GM12878 (cell line): ENCODE results near the gene KIF6. TPM values are rescaled to one million over a fixed set of nuclear protein-coding genes. Genes with fewer than 3 reads are reported as not detected.
"Not testable (repeated sequence)": the region's sequence is repeated elsewhere in the genome, so short reads cannot be mapped to it uniquely, and the experiment has no call there.

Experiments
- ATAC-seq: fragments of 200-7000 bp; cut with Tn5 transposase; 3 replicates; pipeline ENCODE4 v1.9.1; 2020; ENCODE audit warnings: mild to moderate bottlenecking, moderate library complexity
- BruUV-seq: library from RNA; stranded (reverse); fragments of 400-500 nt; replicated peaks from 2 replicates; lab custom pipeline; 2021; lab: Mats Ljungman, UMichigan
- CTCF ChIA-PET: fragments of 300-600 bp; sonication (Branson Sonifier 250); formaldehyde crosslinking; extraction: SDS; loops from one replicate; lab custom pipeline; 2021; ENCODE audit warnings: inconsistent platforms; lab: Yijun Ruan, JAX
- POLR2A ChIA-PET: fragments of 350-600 bp; formaldehyde crosslinking; extraction: SDS; loops from one replicate; lab custom pipeline; 2021; ENCODE audit warnings: inconsistent platforms; lab: Charles Lee
- RAD21 ChIA-PET: fragments of 300-600 bp; sonication (Branson Sonifier 250); formaldehyde crosslinking; loops from one replicate; lab custom pipeline; 2023; ENCODE audit warnings: antibody characterized with exemption; ENCODE audit not compliant: unreplicated experiment; lab: Charles Lee
- SMC1A ChIA-PET: fragments of 300-600 bp; sonication (Branson Sonifier 250); formaldehyde crosslinking; loops from one replicate; lab custom pipeline; 2023; ENCODE audit not compliant: unreplicated experiment, uncharacterized antibody; lab: Charles Lee
- DNase-seq: peaks from one replicate; pipeline ENCODE4 v3.0.0-alpha.2; 2011; ENCODE audit warnings: low read depth, low spot score
- FAIRE-seq: peaks from 3 replicates; lab custom pipeline; 2011; peaks lifted over from hg19 to GRCh38; lab: Jason Lieb, UNC
- H2AFZ ChIP-seq: 2 replicates; pipeline ENCODE4 v1.6.0; 2011; ENCODE audit warnings: low read depth, low read length, control low read depth; ENCODE audit not compliant: control insufficient read depth
- H3K27ac ChIP-seq: 2 replicates; pipeline ENCODE4 v1.5.1; 2011; ENCODE audit warnings: control low read depth; ENCODE audit not compliant: control insufficient read depth, insufficient read depth
- H3K27me3 ChIP-seq, 2 experiments: replicated peaks in 1 of 2; 2 replicates each; pipeline versions ENCODE4 v1.6.0 to v1.6.1; 2011; ENCODE audit warnings: low read length in 1 of 2; ENCODE audit not compliant: control insufficient read depth in 2 of 2, insufficient read depth in 2 of 2
- H3K36me3 ChIP-seq, 2 experiments: 2 replicates each; pipeline ENCODE4 v1.5.1; 2011; ENCODE audit warnings: low read length in 1 of 2; ENCODE audit not compliant: control insufficient read depth in 2 of 2, insufficient read depth in 2 of 2
- H3K4me1 ChIP-seq: 2 replicates; pipeline ENCODE4 v1.6.1; 2011; ENCODE audit warnings: mild to moderate bottlenecking, low read length, moderate library complexity, mixed read lengths; ENCODE audit not compliant: control insufficient read depth, insufficient read depth
- H3K4me2 ChIP-seq: 2 replicates; pipeline ENCODE4 v1.6.0; 2011; ENCODE audit warnings: control low read depth; ENCODE audit not compliant: control insufficient read depth, insufficient read depth
- H3K4me3 ChIP-seq: fragments of 200-600 bp; sonication (generic); 2 replicates; pipeline ENCODE4 v1.5.1; 2016
- H3K79me2 ChIP-seq: 2 replicates; pipeline ENCODE4 v1.6.0; 2011; ENCODE audit warnings: low read length; ENCODE audit not compliant: control insufficient read depth, insufficient read depth
- H3K9ac ChIP-seq: 2 replicates; pipeline ENCODE4 v1.8.0; 2011; ENCODE audit warnings: low read length, control low read depth, mixed read lengths; ENCODE audit not compliant: control insufficient read depth, insufficient read depth
- H3K9me3 ChIP-seq: replicated peaks from 3 replicates; pipeline ENCODE4 v1.5.1; 2011; ENCODE audit warnings: mild to moderate bottlenecking, low read length; ENCODE audit not compliant: control insufficient read depth, insufficient read depth
- H4K20me1 ChIP-seq: 2 replicates; pipeline ENCODE4 v1.6.0; 2011; ENCODE audit not compliant: control insufficient read depth, insufficient read depth
- BCL3 ChIP-seq: IDR thresholded peaks from 2 replicates; pipeline ENCODE4 v1.6.1; 2011; ENCODE audit warnings: borderline replicate concordance, low read depth, mild to moderate bottlenecking, moderate library complexity, low read length; ENCODE audit not compliant: insufficient read depth, poor library complexity, severe bottlenecking
- CHD4 ChIP-seq: fragments of 200-600 bp; sonication (generic); IDR thresholded peaks from 2 replicates; pipeline ENCODE4 v1.6.1; 2016; ENCODE audit warnings: mild to moderate bottlenecking
- EP300 ChIP-seq, 2 experiments: fragments of 150-350 bp in 1 of 2; IDR thresholded peaks; 2 replicates each; pipeline ENCODE4 v1.6.1; 2011 to 2012; ENCODE audit warnings: low read depth in 2 of 2, low read length in 2 of 2, borderline replicate concordance in 1 of 2, improper control_type of control experiment in 1 of 2, inconsistent platforms in 1 of 2; ENCODE audit not compliant: control insufficient read depth in 1 of 2
- KDM1A ChIP-seq: fragments of 200-600 bp; sonication (generic); IDR thresholded peaks from 2 replicates; pipeline ENCODE4 v1.6.1; 2016; ENCODE audit warnings: borderline replicate concordance
- KLF5 ChIP-seq: fragments of 450-650 bp; IDR thresholded peaks from 2 replicates; pipeline ENCODE4 v1.6.1; 2014; ENCODE audit warnings: mild to moderate bottlenecking; ENCODE audit not compliant: partially characterized antibody
- MTA2 ChIP-seq: fragments of 450-650 bp; IDR thresholded peaks from 2 replicates; pipeline ENCODE4 v1.6.1; 2016; ENCODE audit warnings: low read depth, mild to moderate bottlenecking, moderate library complexity
- PAX8 ChIP-seq: fragments of 450-650 bp; IDR thresholded peaks from 2 replicates; pipeline ENCODE4 v1.6.1; 2017; ENCODE audit warnings: mild to moderate bottlenecking, moderate library complexity
- RB1 ChIP-seq: fragments of 450-650 bp; formaldehyde crosslinking; IDR thresholded peaks from 2 replicates; pipeline ENCODE4 v1.6.1; 2017; ENCODE audit warnings: mild to moderate bottlenecking, borderline replicate concordance
- SMC3 ChIP-seq: IDR thresholded peaks from 2 replicates; pipeline ENCODE4 v1.6.1; 2011; ENCODE audit warnings: low read length, improper control_type of control experiment, borderline replicate concordance
- WGBS: methylation state at CpG from one replicate; pipeline ENCODE4 v1.1.6; 2016; ENCODE audit warnings: low lambda C conversion rate; ENCODE audit not compliant: insufficient replicate concordance, insufficient coverage; ENCODE audit errors: missing lambda C conversion rate; 5-methylcytosine and 5-hydroxymethylcytosine counted together
- in situ Hi-C: fragments of 300-500 bp; cut with MboI; formaldehyde crosslinking; loops from 9 replicates; pipeline ENCODE4 v1.14.3; 2018; ENCODE audit warnings: mixed read lengths
- intact Hi-C: fragments of 100-400 bp; cut with micrococcal nuclease; formaldehyde crosslinking; loops from one replicate; pipeline ENCODE4 v1.14.2; 2022; ENCODE audit not compliant: unreplicated experiment
- polyA plus RNA-seq, 11 experiments: library from polyadenylated mRNA; depleted of rRNA in 4 of 11; unstranded in 6 of 11; stranded (reverse) in 5 of 11; fragments of >200 nt; fragmentation: Nextera tagmentation in 4 of 11; fragmentation: Illumina TruSeq in 1 of 11; extraction: Ambion mirVana in 4 of 11; extraction: Trizol in 1 of 11; gene quantifications; 1 replicate in 1 of 11; 2 replicates in 10 of 11; pipeline versions ENCODE4 v1.2.1 to v1.2.3, GENCODE V29; 2011 to 2016; ENCODE audit warnings: inconsistent platforms in 2 of 11, missing spikeins in 2 of 11, low read depth in 1 of 11
- total RNA-seq, 4 experiments: library from RNA; depleted of rRNA in 3 of 4; stranded (reverse); fragments of >200 nt in 3 of 4; fragmentation: Illumina TruSeq in 1 of 4; extraction: Trizol in 1 of 4; gene quantifications; 2 replicates each; pipeline versions ENCODE4 v1.2.1 to v1.2.3, GENCODE V29; 2013 to 2021
- TF ChIP-seq, protein P1 (sequence below): fragments of 450-650 bp; IDR thresholded peaks from 2 replicates; pipeline ENCODE4 v1.6.1; 2017; ENCODE audit warnings: mild to moderate bottlenecking, moderate library complexity

Gene KIF6
- total and polyA plus RNA-seq, 10 of the 15 experiments (the other 5 are each of a cell fraction or from before 2014, with no cell fraction given): 0.09 to 1.0 (median 0.28) TPM

GRCh38 chr6:39677318-39677717, 47.9 kb downstream of the KIF6 start:
- ATAC-seq: not testable (repeated sequence)

DNA sequence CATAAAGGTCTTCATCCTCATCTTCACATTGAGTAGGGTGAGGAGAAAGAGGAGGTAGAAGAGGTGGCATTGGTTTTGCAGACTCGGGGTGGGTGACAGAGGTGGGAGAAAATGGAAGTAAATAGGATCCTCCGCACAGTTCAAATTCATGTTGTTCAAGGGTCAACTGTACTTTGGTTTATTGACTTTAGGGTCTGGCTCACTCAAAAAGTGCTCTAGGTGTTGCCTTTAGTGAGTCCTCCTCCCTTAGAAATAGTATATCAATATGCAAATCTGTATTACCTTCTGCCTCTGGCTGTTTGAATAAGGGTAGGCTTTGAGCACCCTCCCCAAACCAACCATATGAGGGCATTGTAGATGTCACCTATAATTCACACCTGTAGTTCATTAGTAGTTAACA, 54.7 kb downstream of the KIF6 start:
- DNase-seq (no peak), ATAC-seq (no peak), FAIRE-seq (no peak)
- Histone ChIP-seq H3K4me2 (no peak overlapping the region), H2AFZ (no peak overlapping the region), H3K79me2 (no peaks in the 10 kb centered on the region), H4K20me1 (no peaks in the 10 kb centered on the region), H3K36me3 (no peaks in the 10 kb centered on the region), H3K27me3 (no peaks in the 10 kb centered on the region), H3K9me3 (no peaks in the 10 kb centered on the region; the same call in 2 of the 3 replicates), H3K9ac (no peak overlapping the region), H3K4me1 (no peaks in the 10 kb centered on the region), H3K4me3 (no peak overlapping the region), H3K27ac (no peak overlapping the region)
- POLR2A ChIA-PET: no interaction called here
- SMC1A ChIA-PET: interaction anchor here (1.0 to 3.8 kb wide), 8 partner anchors 10 to 121 kb away, joined by 3 to 13 read pairs (median 4); partner anchors contain the start of gene DAAM2
- intact Hi-C loops (no loop called here), in situ Hi-C loops (no loop called here)
- WGBS: 61% methylated on average over 2 of the region's 2 CpGs
- CTCF ChIA-PET: interaction anchor here (1.1 kb wide), 1 partner anchor 14 kb away, joined by 3 read pairs; no protein-coding TSS in a partner anchor
- RAD21 ChIA-PET: interaction anchor here (1.1 kb wide), 1 partner anchor 57 kb away, joined by 3 read pairs; no protein-coding TSS in a partner anchor
- BruUV-seq: no TSS peak
- TF ChIP-seq BCL3 (no peak), PAX8 (no peak), MTA2 (no peak), KLF5 (no peak), EP300 (IDR thresholded peaks at IDR 0.05; ENCODE audit: borderline replicate concordance in 1 of 2, control insufficient read depth in 1 of 2, low read depth in 2 of 2, low read length in 2 of 2) (no peak), CHD4 (no peak), SMC3 (no peak), KDM1A (no peak), RB1 (no peak)
- TF ChIP-seq, protein P1, sequence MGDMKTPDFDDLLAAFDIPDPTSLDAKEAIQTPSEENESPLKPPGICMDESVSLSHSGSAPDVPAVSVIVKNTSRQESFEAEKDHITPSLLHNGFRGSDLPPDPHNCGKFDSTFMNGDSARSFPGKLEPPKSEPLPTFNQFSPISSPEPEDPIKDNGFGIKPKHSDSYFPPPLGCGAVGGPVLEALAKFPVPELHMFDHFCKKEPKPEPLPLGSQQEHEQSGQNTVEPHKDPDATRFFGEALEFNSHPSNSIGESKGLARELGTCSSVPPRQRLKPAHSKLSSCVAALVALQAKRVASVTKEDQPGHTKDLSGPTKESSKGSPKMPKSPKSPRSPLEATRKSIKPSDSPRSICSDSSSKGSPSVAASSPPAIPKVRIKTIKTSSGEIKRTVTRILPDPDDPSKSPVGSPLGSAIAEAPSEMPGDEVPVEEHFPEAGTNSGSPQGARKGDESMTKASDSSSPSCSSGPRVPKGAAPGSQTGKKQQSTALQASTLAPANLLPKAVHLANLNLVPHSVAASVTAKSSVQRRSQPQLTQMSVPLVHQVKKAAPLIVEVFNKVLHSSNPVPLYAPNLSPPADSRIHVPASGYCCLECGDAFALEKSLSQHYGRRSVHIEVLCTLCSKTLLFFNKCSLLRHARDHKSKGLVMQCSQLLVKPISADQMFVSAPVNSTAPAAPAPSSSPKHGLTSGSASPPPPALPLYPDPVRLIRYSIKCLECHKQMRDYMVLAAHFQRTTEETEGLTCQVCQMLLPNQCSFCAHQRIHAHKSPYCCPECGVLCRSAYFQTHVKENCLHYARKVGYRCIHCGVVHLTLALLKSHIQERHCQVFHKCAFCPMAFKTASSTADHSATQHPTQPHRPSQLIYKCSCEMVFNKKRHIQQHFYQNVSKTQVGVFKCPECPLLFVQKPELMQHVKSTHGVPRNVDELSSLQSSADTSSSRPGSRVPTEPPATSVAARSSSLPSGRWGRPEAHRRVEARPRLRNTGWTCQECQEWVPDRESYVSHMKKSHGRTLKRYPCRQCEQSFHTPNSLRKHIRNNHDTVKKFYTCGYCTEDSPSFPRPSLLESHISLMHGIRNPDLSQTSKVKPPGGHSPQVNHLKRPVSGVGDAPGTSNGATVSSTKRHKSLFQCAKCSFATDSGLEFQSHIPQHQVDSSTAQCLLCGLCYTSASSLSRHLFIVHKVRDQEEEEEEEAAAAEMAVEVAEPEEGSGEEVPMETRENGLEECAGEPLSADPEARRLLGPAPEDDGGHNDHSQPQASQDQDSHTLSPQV: no peak

More at GRCh38 chr6:39677318-39677717, 47.9 kb downstream of the KIF6 start:
- H3K4me3 ChIP-seq, H3K9ac ChIP-seq, H2AFZ ChIP-seq, RAD21 ChIA-PET, H3K36me3 ChIP-seq, H3K4me1 ChIP-seq, H3K4me2 ChIP-seq, H3K27me3 ChIP-seq, H3K27ac ChIP-seq, FAIRE-seq, H3K79me2 ChIP-seq, intact Hi-C loops, BruUV-seq, in situ Hi-C loops, SMC1A ChIA-PET, CTCF ChIA-PET, POLR2A ChIA-PET, DNase-seq, H4K20me1 ChIP-seq, H3K9me3 ChIP-seq: not testable (repeated sequence)
- WGBS: 40% methylated on average over 2 of the region's 3 CpGs
